H7 (cell line): Measurements from ENCODE around the gene MED13L. TPM values are rescaled to one million over a fixed set of nuclear protein-coding genes. Genes with fewer than 3 reads are reported as not detected.

ENCODE experiments used
- DNase-seq: peaks from one replicate; pipeline ENCODE4 v3.0.0; 2012
- H3K27me3 ChIP-seq: 2 replicates; pipeline ENCODE4 v1.6.0; 2011; ENCODE audit warnings: mild to moderate bottlenecking, low read length; ENCODE audit not compliant: control insufficient read depth, insufficient read depth
- H3K36me3 ChIP-seq: replicated peaks from 2 replicates; pipeline ENCODE4 v1.5.1; 2011; ENCODE audit warnings: low read length; ENCODE audit not compliant: control insufficient read depth, insufficient read depth
- H3K4me3 ChIP-seq: 2 replicates; pipeline ENCODE4 v1.5.1; 2011; ENCODE audit warnings: low read depth, mild to moderate bottlenecking, control low read depth, low read length, moderate library complexity; ENCODE audit not compliant: insufficient read depth
- total RNA-seq: library from RNA; depleted of rRNA; stranded (reverse); fragments of >200 nt; shearing (Covaris generic); gene quantifications from 2 replicates; pipeline ENCODE4 v1.2.3, GENCODE V29; 2014

MED13L gene
- total RNA-seq, 1 experiment from 2014 or later = 39.7 TPM

DNA sequence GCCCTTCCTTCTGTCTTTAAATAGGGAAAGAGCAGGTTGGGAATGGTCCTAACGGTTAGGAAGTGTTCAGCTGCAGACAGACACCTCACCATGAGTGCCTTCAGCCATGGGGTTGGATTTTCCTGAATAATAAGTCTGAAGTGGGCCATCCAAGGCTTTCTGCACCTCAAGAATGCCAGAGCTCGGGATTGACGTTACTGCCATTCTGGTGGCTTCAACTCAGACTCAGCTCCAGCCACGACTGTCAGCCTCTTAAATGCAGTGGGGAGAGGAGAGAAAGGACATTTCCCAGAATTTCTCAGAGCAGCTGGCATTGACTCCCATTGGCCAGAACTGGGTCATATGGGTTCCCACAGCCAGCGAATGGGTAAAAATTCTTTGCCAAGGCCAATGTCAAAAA is 363.4 kb downstream of the MED13L start:
- Histone ChIP-seq H3K36me3 (no peaks in the 10 kb centered on the region), H3K27me3 (peaks cover 10% of the 10 kb centered on the region), H3K4me3 (no peak overlapping the region)
- no peak for DNase-seq

DNA sequence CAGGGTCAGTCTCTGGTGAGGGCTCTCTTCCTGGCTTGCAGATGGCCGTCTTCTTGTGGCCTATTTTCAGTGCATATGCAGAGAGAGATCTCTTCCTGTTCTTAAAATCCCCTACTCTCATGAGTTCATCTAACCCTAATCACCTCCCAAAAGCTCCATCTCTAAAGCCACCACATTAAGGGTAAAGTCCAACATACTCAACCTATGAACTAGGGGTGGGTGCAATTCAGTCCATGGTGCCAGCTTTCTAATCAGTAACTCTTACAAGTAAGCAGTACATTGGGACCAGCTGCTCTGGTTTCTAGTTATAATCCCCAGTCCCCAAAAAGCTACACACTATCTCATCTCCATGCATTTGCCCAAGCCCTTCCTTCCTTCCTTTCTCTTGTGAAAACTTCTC is 365.1 kb downstream of the MED13L start:
- no peak for DNase-seq

DNA sequence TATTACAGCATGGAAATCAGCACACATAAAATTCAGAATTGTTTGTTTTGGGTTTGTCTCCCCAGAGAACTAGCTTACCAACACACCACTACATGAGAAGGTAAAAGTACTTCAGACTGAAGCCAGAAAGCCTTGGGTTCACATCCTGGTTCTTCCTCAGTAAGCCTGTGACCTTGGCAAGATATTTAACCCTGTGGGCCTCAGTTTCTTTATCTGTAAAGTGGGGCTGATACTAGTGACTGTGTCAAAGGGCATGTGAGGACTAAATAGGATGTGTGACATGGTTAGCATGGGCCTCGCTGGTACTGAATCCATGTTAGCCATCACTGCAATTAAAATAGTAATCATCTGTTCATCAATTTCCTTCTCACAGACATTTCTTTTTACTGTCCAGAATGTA is 366.1 kb downstream of the MED13L start:
- no peak for DNase-seq
- Histone ChIP-seq H3K27me3 (peaks cover 5% of the 10 kb centered on the region; the same call in 1 of the 2 replicates), H3K36me3 (no peaks in the 10 kb centered on the region), H3K4me3 (no peak overlapping the region)

More for the DNA sequence above, 365.1 kb downstream of the MED13L start:
- Histone ChIP-seq H3K27me3 (peaks cover 10% of the 10 kb centered on the region), H3K4me3 (no peak overlapping the region), H3K36me3 (no peaks in the 10 kb centered on the region)

DNA sequence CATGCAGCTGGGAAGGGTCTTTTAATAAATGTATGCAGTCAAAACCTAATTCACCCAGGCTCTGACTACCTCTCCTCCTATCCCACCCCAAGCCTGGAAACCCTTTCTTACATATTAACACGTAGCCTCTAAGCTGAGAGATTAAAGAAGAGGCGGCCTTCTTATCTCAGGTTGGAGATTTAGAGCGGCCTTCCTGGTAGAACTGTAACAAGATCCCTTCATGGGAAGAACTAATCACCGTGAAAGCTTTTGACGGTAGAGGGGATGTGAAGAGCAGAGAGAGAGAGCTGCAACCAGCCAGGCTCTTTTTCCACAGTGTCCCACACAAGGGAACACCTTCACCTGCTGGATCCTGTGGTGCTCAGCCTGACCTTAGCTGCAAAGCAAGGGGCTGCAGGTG is 367.4 kb downstream of the MED13L start:
- no peaks in the 10 kb centered on the region for H3K36me3 ChIP-seq
- no peak overlapping the region for H3K4me3 ChIP-seq
- H3K27me3 ChIP-seq = no peaks in the 10 kb centered on the region
- no peak for DNase-seq
